Cardiac atrium fibroblast (primary cell): Measurements from ENCODE around the gene SYNC. TPM values are rescaled to one million over a fixed set of nuclear protein-coding genes. Genes with fewer than 3 reads are reported as not detected.

Experiments
- total RNA-seq: library from RNA; depleted of rRNA; stranded (reverse); fragments of >200 nt; gene quantifications from 2 replicates; pipeline ENCODE4 v1.2.3, GENCODE V29; 2015

The SYNC gene
- total RNA-seq, result 31.2 and 45.2 TPM in 2 replicates

GRCh38 chr1:32702599-32703478 is at the start of gene SYNC:
SYNC (minus strand) TSS chr1:32702770; CDS start chr1:32702660, 110 bp downstream.

GRCh38 chr1:32650752-32651460 is 51.7 kb downstream of the SYNC start, which contains the start of gene RBBP4:
RBBP4 (plus strand) TSS chr1:32651208; CDS start chr1:32651307, 99 bp downstream.

GRCh38 chr1:32650248-32650751 is 52.3 kb downstream of the SYNC start, which contains the start of gene ZBTB8OS:
ZBTB8OS (minus strand) TSS chr1:32650550; CDS start chr1:32650529, 21 bp downstream.

Other genes with a start within 250 kb of the SYNC start
- gene ZBTB8B, start 237.7 kb downstream of the SYNC start, total RNA-seq, result under 0.01 and 0.16 TPM in 2 replicates
- 3.7 and 4.3 TPM in 2 replicates for gene ZBTB8A, start 163.3 kb downstream of the SYNC start, total RNA-seq
- 24.8 and 29.1 TPM in 2 replicates for gene ZBTB8OS, start 52.2 kb downstream of the SYNC start, total RNA-seq
- 73.7 and 74.2 TPM in 2 replicates for gene RBBP4, start 51.6 kb downstream of the SYNC start, total RNA-seq
- gene YARS1, start 114.6 kb upstream of the SYNC start, total RNA-seq, result 103 and 128 TPM in 2 replicates
- gene S100PBP, start 114.9 kb upstream of the SYNC start, total RNA-seq, result 10.5 and 17.8 TPM in 2 replicates
- gene FNDC5, start 168.1 kb upstream of the SYNC start, total RNA-seq, result 0.16 and 13.5 TPM in 2 replicates
- not detected in 2 replicates for gene HPCA, start 183.7 kb upstream of the SYNC start, total RNA-seq
- 18.8 and 25.4 TPM in 2 replicates for gene TMEM54, start 198.6 kb upstream of the SYNC start, total RNA-seq